ENCODE results near the gene ARPC5L. TPM values are rescaled to one million over a fixed set of nuclear protein-coding genes. Genes with fewer than 3 reads are reported as not detected.
"Not testable (repeated sequence)": the region's sequence is repeated elsewhere in the genome, so short reads cannot be mapped to it uniquely, and the experiment has no call there.

Gene ARPC5L
- total RNA-seq, 1 donor from 2014 or later = 35.1 TPM

- Mint-ChIP-seq H3K9me3 (ENCODE audit: low read depth) (no peaks in the 10 kb centered on the region), H3K27ac (ENCODE audit: unreplicated experiment) (no peak overlapping the region), H3K27me3 (ENCODE audit: low read depth) (no peaks in the 10 kb centered on the region), H3K4me3 (ENCODE audit: unreplicated experiment) (no peak overlapping the region), H3K4me1 (ENCODE audit: low read depth) (peaks cover 35% of the 10 kb centered on the region), H3K36me3 (ENCODE audit: low read depth) (no peaks in the 10 kb centered on the region)
- peak; percentile 76 for TF ChIP-seq CTCF (IDR thresholded peaks at IDR 0.05)
- DNase-seq (ENCODE audit: low spot score) = no peak
These were observed 22.2 kb upstream of the ARPC5L start for GRCh38 chr9:124839612-124840299.

GRCh38 chr9:124840300-124840833, 21.6 kb upstream of the ARPC5L start:
- Mint-ChIP-seq H3K27me3 (ENCODE audit: low read depth) (no peaks in the 10 kb centered on the region), H3K4me3 (ENCODE audit: unreplicated experiment) (no peak overlapping the region), H3K9me3 (ENCODE audit: low read depth) (no peaks in the 10 kb centered on the region), H3K27ac (ENCODE audit: unreplicated experiment) (no peak overlapping the region), H3K36me3 (ENCODE audit: low read depth) (no peaks in the 10 kb centered on the region), H3K4me1 (ENCODE audit: low read depth) (peaks cover 30% of the 10 kb centered on the region)
- peak; percentile 73 for TF ChIP-seq CTCF (IDR thresholded peaks at IDR 0.05)
- DNase-seq (ENCODE audit: low spot score) = no peak

- Mint-ChIP-seq H3K27me3 (ENCODE audit: low read depth) (no peaks in the 10 kb centered on the region), H3K4me3 (ENCODE audit: unreplicated experiment) (no peak overlapping the region), H3K36me3 (ENCODE audit: low read depth) (no peaks in the 10 kb centered on the region), H3K4me1 (ENCODE audit: low read depth) (peaks cover 30% of the 10 kb centered on the region), H3K27ac (ENCODE audit: unreplicated experiment) (peak overlapping the region; percentile 22), H3K9me3 (ENCODE audit: low read depth) (no peaks in the 10 kb centered on the region)
- TF ChIP-seq CTCF (IDR thresholded peaks at IDR 0.05) = no peak
- no peak for DNase-seq (ENCODE audit: low spot score)
These were observed 20.7 kb upstream of the ARPC5L start for GRCh38 chr9:124841075-124841821.

GRCh38 chr9:124843456-124844034, 18.4 kb upstream of the ARPC5L start:
- no peak for TF ChIP-seq CTCF (IDR thresholded peaks at IDR 0.05)
- no peaks in the 10 kb centered on the region for H3K27me3 Mint-ChIP-seq (ENCODE audit: low read depth)
- peaks cover 30% of the 10 kb centered on the region for H3K4me1 Mint-ChIP-seq (ENCODE audit: low read depth)
- DNase-seq (ENCODE audit: low spot score) = no peak
- H3K9me3 Mint-ChIP-seq (ENCODE audit: low read depth) = no peaks in the 10 kb centered on the region
- peak overlapping the region; percentile 22 for H3K4me3 Mint-ChIP-seq (ENCODE audit: unreplicated experiment)
- H3K27ac Mint-ChIP-seq (ENCODE audit: unreplicated experiment) = peak overlapping the region; percentile 91
- H3K36me3 Mint-ChIP-seq (ENCODE audit: low read depth) = no peaks in the 10 kb centered on the region

- Mint-ChIP-seq H3K4me3 (ENCODE audit: unreplicated experiment) (no peak overlapping the region), H3K4me1 (ENCODE audit: low read depth) (peaks cover 30% of the 10 kb centered on the region), H3K9me3 (ENCODE audit: low read depth) (no peaks in the 10 kb centered on the region), H3K27me3 (ENCODE audit: low read depth) (no peaks in the 10 kb centered on the region), H3K27ac (ENCODE audit: unreplicated experiment) (peak overlapping the region; percentile 91), H3K36me3 (ENCODE audit: low read depth) (no peaks in the 10 kb centered on the region)
- DNase-seq (ENCODE audit: low spot score) = no peak
- no peak for TF ChIP-seq CTCF (IDR thresholded peaks at IDR 0.05)
These were observed 17.6 kb upstream of the ARPC5L start for GRCh38 chr9:124844291-124844690.

GRCh38 chr9:124846467-124846866, 15.5 kb upstream of the ARPC5L start:
- H3K36me3 Mint-ChIP-seq (ENCODE audit: low read depth); H3K27me3 Mint-ChIP-seq (ENCODE audit: low read depth); DNase-seq (ENCODE audit: low spot score); H3K4me3 Mint-ChIP-seq (ENCODE audit: unreplicated experiment); H3K9me3 Mint-ChIP-seq (ENCODE audit: low read depth); H3K27ac Mint-ChIP-seq (ENCODE audit: unreplicated experiment): not testable (repeated sequence)
- peaks cover 45% of the 10 kb centered on the region for H3K4me1 Mint-ChIP-seq (ENCODE audit: low read depth)
